TTC549 (cell line): Measurements from ENCODE around the gene ARHGDIB.

Experiments used
- FAIRE-seq: peaks from 2 replicates; lab custom pipeline; 2012; peaks lifted over from hg19 to GRCh38; lab: Jason Lieb, UNC

Gene ARHGDIB

GRCh38 chr12:14956024-14956891 lies 5.1 kb downstream of the ARHGDIB start:
- no peak for FAIRE-seq

GRCh38 chr12:14954269-14954668 lies 7.1 kb downstream of the ARHGDIB start:
- FAIRE-seq: no peak

DNA sequence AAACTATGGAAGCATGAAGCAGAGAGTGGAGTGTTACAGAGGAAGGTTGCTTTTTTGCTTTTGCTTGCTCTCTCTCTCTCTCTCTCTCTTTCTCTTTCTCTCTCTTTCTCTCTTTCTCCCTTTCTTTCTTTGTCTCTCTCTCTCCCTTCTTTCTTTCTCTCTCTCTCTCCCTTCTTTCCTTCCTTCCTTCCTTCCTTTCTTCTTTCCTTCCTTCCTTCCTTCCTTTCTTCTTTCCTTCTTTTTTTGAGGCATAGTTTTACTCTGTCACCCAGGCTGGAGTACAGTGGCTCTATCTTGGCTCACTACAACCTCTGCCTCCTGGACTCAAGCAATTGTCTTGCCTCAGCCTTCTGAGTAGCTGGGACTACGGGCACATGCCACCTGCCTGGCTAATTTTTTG lies 7.6 kb downstream of the ARHGDIB start:
- FAIRE-seq: no peak

- no peak for FAIRE-seq
Measured at GRCh38 chr12:14952299-14952921, 9.0 kb downstream of the ARHGDIB start.

- no peak for FAIRE-seq
Measured at GRCh38 chr12:14951851-14952250, 9.6 kb downstream of the ARHGDIB start.

- FAIRE-seq: no peak
Measured at GRCh38 chr12:14950982-14951746, 10.2 kb downstream of the ARHGDIB start.

DNA sequence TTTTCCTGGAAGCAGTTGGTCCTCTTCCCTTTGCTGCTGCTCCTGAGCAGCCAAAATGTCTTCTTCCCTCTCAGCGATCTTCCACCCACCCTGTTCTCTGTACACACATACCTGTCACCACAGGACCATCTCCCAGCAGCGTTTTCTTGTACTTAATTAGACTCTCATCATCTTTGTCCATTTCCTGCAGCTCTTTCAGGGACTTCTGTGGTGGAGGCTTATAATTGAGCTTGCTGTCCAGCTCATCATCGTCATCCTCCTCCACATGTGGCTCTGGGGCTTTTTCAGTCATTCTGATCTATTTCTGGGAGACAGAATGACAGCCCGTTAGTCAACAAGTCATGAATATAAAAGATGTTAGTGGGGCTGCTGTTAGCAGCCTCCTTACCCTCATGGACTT lies 11.0 kb downstream of the ARHGDIB start:
- FAIRE-seq: no peak

DNA sequence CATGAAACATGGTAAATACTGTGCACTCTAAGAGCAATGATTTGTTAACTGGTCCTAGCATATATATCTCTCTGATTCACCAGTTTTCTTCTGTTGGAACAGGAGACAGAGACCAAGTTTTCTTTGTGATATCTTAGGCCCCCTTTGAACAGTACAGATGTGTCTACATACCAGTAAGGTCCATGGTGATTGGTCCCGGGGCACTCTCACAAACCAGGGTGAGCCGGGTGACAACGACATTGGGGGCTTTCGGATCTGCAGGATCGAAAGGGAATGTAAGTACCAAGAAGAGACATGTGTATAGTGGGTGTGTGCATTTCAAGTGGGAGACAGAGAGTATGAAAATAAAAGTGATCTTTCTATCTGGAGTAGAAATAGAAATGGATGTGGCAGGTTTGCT lies 11.8 kb downstream of the ARHGDIB start:
- FAIRE-seq: no peak

DNA sequence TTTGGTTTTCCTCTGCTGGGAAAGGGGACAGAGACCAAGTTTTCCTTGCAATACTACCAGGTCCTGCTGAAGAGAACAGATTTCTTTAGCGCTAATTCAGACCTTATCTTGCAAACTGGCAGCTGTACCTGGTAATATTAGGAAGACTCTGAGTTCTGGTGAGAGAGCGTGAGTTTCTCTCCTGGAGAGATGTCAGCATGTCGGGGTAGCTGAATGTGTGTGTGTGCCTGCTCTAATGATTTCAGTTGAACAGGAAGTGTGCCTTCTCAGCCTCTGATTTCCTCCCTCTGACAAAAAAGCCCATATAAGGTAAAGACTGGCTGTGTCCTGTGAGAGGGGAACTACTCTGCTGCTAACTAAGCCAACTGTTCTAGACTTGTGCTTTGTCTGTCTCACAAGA lies 12.7 kb downstream of the ARHGDIB start:
- FAIRE-seq: no peak

- FAIRE-seq: no peak
Measured at GRCh38 chr12:14946861-14947260, 14.5 kb downstream of the ARHGDIB start.

DNA sequence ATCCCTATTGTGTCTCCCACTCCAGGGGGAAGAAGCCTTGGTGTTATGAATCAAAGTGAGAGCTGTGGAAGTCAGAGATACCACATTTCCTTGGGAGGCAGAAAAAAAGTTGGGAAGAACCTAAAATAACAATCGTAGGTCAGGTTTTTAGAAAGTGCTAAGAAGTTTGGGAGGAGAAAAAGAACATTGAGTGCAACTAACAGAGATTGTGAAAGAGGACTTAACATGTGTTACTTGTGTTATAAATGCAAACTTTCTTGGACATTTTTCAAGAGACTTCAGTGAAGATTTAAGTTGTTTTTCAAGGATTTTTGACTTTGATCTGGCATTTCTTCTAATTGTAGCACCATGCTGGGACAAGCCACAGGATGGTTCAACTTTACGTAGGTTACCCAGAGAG lies 15.2 kb downstream of the ARHGDIB start:
- FAIRE-seq: no peak

DNA sequence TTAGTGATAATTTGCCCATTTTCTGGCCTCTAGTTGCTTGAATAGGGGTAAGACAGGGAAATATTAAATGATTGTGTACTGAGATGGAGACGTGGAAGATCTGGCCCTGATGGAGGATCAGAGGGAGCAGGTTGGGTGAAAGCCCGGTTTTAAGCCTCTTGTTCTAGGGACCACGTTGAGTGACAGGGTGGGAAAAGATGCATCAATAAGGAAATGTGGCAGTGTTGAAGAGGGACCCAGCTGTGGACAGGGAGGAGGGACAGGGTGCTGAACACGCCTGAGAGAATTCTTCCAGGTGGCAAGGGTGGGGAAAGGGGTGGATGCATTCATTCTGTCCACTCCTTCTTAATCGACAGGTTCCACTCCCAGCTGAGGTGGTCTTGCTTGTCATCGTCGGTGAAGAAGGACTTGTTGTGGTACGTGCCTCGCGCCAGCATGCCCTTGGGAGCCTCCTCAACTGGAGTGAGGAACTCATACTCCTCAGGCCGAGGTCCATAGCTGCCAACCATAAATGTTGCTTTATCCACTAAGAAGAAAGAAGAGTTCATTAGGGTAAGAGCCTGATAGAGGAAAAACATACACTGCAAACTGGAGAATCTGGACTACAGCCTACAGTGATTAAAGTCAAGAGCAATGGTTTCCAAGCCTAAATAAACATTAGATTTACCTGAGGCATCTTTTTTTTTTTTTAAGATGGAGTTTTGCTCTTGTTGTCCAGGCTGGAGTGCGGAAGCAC lies 19.0 kb downstream of the ARHGDIB start:
- no peak for FAIRE-seq

- FAIRE-seq: no peak
Measured at GRCh38 chr12:14941369-14941768, 20.0 kb downstream of the ARHGDIB start.

GRCh38 chr12:14938301-14938700 lies 23.1 kb downstream of the ARHGDIB start, which contains the start of gene ERP27:
Gene ERP27 (minus strand): TSS chr12:14938537. CDS start chr12:14938508, 29 bp downstream.
- FAIRE-seq: no peak

- no peak for FAIRE-seq
Measured at GRCh38 chr12:14937689-14938088, 23.7 kb downstream of the ARHGDIB start.

DNA sequence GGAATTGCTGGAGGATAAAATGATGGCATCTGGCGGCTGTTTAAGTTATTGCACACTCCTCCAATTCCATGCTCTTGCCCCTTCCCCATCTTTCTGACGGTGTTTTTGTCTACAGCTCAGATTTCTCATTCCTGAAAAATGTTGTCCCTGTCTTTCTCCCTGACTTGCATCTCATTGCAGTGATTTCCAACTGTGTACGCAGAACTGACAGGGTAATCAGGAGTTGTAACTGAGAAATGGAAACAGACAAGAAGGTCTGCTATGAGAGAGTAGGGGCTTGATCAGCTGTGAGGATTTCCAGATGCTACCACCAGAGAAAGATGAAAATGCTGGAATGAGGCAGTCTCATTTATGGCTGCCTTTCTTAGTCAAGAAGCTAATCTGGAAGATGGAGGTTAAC lies 24.4 kb downstream of the ARHGDIB start:
- no peak for FAIRE-seq

DNA sequence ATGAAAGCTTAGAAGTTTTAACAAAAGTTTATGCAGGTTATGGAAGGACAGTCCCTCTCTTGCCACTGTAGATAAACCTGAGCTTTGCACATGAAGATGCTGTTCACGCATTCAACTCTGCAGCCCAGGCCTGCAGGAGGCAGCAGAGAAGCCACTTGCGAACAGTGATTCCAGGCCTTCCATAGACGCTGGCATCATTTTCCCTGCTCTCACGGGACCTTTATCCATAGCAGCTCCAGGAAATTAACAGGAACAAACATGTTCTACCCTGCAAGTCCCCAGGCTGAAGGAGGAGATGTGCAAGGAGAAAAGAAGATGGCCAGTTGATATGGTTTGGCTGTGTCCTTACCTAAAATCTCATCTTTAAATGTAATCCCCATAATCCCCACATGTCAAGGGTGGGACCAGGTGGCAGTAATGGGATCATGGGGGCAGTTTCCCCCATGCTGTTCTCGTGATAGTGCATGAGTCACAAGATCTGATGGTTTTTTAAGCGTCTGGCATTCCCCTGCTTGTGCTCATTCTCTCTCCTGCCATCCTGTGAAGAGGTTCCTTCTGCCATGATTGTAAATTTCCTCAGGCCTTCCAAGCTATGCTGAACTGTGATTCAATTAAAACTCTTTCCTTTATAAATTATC lies 25.1 kb downstream of the ARHGDIB start:
- FAIRE-seq: no peak

DNA sequence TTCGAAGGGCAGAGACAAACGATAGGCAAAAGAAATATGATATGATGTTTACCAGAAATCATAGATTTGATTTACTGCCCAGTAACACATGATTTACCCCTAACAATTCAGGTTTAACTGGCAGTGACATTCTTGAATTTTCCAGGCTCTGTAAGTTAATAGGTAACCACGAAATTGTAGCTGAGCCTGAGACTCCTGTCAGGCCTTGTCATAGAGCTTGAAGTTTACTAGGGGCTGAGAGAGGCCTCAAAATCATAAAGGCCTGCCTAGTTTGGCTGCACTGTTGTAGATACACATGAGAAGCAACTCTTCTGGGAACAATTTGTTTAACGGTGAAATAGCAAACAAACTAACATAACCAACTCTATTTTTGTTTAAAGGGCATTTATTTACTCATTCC lies 26.4 kb downstream of the ARHGDIB start:
- FAIRE-seq: no peak

DNA sequence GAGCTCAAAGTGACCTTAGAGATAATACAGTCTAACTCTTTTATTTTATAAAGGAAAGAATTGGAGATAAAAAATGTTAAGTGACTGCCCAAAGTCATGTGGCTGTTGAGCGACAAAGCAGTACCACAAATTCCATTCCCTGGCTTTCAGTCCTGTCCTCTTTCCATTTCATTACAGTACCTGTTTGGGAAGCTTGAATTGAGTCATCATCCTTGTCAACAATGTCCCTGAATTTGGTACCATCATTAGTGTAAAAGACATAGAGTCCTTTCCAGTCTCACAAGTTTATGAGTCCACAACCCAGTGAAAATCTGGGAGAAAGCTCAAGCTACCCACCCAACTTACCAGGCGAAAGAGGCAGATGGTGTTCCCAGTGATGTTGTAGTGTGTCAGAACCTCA lies 26.9 kb downstream of the ARHGDIB start:
- FAIRE-seq: no peak

DNA sequence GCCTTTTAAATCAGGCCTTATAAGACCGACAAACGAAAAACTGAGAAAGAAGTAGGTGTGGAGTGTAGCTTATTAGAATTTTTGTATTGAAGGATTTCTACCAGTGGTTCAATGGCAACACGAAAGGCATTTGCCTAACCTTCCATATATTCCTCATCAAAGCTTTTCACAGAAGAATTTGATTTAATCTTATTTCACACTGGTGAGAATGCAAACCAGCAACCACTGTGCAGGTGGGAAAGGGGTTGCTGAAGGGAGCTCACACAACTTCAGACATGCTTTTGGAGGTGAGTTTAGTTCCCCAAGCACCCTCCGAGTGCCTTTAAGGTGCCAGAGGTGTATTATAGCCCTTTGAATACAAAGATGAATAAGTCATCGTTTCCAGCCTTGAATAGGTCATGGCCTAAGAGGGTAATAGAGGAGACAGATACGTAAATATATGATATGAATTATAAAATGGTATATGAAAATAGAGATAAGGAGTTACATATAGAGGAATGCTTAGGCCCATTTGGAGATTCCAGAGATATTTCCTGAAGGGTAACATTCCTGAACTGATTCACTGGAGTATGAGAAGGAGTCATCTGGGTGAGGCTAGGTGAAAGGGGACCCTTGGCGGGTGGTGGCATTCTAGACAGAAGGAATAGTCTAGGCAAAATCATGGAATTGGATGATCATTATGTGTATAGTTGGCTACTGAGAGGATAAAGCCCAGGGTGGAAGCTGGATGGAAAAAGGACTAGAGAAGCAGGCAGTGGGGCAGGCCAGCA lies 29.4 kb downstream of the ARHGDIB start:
- no peak for FAIRE-seq

GRCh38 chr12:14931359-14931758 lies 30.0 kb downstream of the ARHGDIB start:
- no peak for FAIRE-seq
